Suprapubic skin (tissue), 4 donors: ENCODE data around the gene CC2D2A. TPM values are rescaled to one million over a fixed set of nuclear protein-coding genes. Genes with fewer than 3 reads are reported as not detected.

Experiments
- DNase-seq, 2 donors: peaks; one replicate each; pipeline ENCODE4 v3.0.0-alpha.2; 2019; ENCODE audit warnings: low spot score in 2 of 2
- H3K27ac ChIP-seq: fragments of 200-600 bp; sonication (generic); one replicate; pipeline ENCODE4 v1.5.1; 2019
- H3K27me3 ChIP-seq: fragments of 200-600 bp; sonication (generic); one replicate; pipeline ENCODE4 v1.5.1; 2019
- H3K36me3 ChIP-seq: fragments of 200-600 bp; sonication (generic); one replicate; pipeline ENCODE4 v1.5.1; 2019
- H3K4me1 ChIP-seq: fragments of 200-600 bp; sonication (generic); one replicate; pipeline ENCODE4 v1.5.1; 2019
- H3K4me3 ChIP-seq: fragments of 200-600 bp; sonication (generic); one replicate; pipeline ENCODE4 v1.5.1; 2019; ENCODE audit warnings: mild to moderate bottlenecking
- H3K9me3 ChIP-seq: fragments of 200-600 bp; sonication (generic); one replicate; pipeline ENCODE4 v1.5.1; 2019
- CTCF ChIP-seq, 2 donors: fragments of 200-600 bp in 1 of 2; fragments of 450-650 bp in 1 of 2; sonication (generic) in 1 of 2; IDR thresholded peaks; one replicate each; pipeline ENCODE4 v1.5.1; 2016 to 2019; ENCODE audit warnings: antibody characterized with exemption in 2 of 2, mild to moderate bottlenecking in 1 of 2, moderate library complexity in 1 of 2
- EP300 ChIP-seq: sonication (generic); formaldehyde crosslinking; IDR thresholded peaks from one replicate; pipeline ENCODE4 v1.6.1; 2017; ENCODE audit warnings: antibody characterized with exemption
- POLR2A ChIP-seq, 2 donors: fragments of 450-650 bp; IDR thresholded peaks; one replicate each; pipeline ENCODE4 v1.6.1; 2017; ENCODE audit warnings: antibody characterized with exemption in 2 of 2, mild to moderate bottlenecking in 2 of 2, moderate library complexity in 2 of 2
- POLR2AphosphoS5 ChIP-seq, 3 donors: sonication (generic); formaldehyde crosslinking; IDR thresholded peaks; one replicate each; pipeline ENCODE4 v1.6.1; 2017; ENCODE audit warnings: antibody characterized with exemption in 3 of 3
- WGBS: methylation state at CpG from one replicate; pipeline ENCODE4 v1.1.5; 2018; 5-methylcytosine and 5-hydroxymethylcytosine counted together
- total RNA-seq, 4 donors: library from RNA; depleted of rRNA; stranded (reverse); fragments of >200 nt; gene quantifications; one replicate each; pipeline ENCODE4 v1.1.0, GENCODE V29; 2016

The CC2D2A gene
- total RNA-seq, 4 donors from 2014 or later: 2.8 to 12.5 (median 7.9) TPM

DNA sequence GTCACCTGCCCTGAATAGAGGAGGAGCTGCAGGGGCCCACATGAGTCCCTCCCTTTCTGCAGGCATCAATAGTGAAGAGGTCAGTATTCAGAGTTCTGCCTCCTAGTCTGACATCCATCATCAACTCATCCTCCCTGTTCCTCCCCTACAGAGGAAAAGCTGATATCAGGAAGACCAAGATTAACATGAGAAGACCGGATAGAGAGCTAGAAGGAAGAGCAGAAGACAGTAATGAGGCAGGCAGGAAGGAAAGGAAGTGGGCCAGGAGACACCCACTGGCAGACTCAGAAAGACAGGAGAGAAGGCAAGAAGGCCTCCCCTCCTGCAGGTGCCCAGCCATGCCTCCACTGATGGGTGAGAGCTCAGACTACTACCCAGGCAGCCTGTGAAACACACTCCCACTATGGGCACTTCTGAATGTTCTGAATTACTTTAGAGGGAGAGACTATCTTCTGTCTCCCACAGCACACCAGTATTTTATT lies 74.6 kb downstream of the CC2D2A start:
- DNase-seq: no peak
- WGBS: 100% methylated on average over 1 of the region's 1 CpG
- no peaks in the 10 kb centered on the region for H3K9me3 ChIP-seq
- no peaks in the 10 kb centered on the region for H3K4me1 ChIP-seq
- H3K27me3 ChIP-seq: no peaks in the 10 kb centered on the region
- no peak for TF ChIP-seq POLR2AphosphoS5 (IDR thresholded peaks at IDR 0.05)
- no peak for TF ChIP-seq CTCF (IDR thresholded peaks at IDR 0.05)
- no peak for TF ChIP-seq EP300
- TF ChIP-seq POLR2A (IDR thresholded peaks at IDR 0.05): no peak
- no peak overlapping the region for H3K4me3 ChIP-seq
- H3K36me3 ChIP-seq: peaks cover 30% of the 10 kb centered on the region
- H3K27ac ChIP-seq: no peak overlapping the region

- WGBS: 95% methylated on average over 2 of the region's 2 CpGs
- H3K27ac ChIP-seq: no peak overlapping the region
- H3K27me3 ChIP-seq: no peaks in the 10 kb centered on the region
- DNase-seq: no peak
- no peak for TF ChIP-seq POLR2A (IDR thresholded peaks at IDR 0.05)
- no peak for TF ChIP-seq POLR2AphosphoS5 (IDR thresholded peaks at IDR 0.05)
- no peak for TF ChIP-seq EP300
- TF ChIP-seq CTCF (IDR thresholded peaks at IDR 0.05): no peak
- H3K4me1 ChIP-seq: no peaks in the 10 kb centered on the region
- H3K36me3 ChIP-seq: peaks cover 30% of the 10 kb centered on the region
- H3K4me3 ChIP-seq: no peak overlapping the region
- H3K9me3 ChIP-seq: no peaks in the 10 kb centered on the region
Measured at GRCh38 chr4:15545371-15545770, 75.7 kb downstream of the CC2D2A start.

DNA sequence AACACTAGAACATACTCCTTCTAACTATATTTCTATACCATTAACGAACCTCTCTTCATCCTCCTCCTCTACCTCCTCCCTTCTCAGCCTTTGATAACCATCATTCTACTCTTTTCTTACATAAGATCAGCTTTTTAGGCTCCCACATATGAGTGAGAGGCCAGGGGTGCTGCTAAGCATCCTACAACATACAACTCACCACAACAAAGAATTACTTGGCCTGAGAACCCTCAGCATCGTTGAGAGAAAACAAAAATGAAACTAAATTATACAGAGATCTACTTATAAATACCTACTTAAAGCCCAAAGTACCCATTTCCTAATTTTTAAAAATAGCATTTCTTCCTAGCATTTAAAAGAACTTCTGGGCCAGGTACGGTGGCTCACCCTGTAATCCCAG lies 77.7 kb downstream of the CC2D2A start:
- no peak overlapping the region for H3K4me3 ChIP-seq
- H3K27ac ChIP-seq: no peak overlapping the region
- no peak for DNase-seq
- no peaks in the 10 kb centered on the region for H3K27me3 ChIP-seq
- TF ChIP-seq EP300 (no peak), POLR2AphosphoS5 (IDR thresholded peaks at IDR 0.05) (no peak), CTCF (IDR thresholded peaks at IDR 0.05) (no peak), POLR2A (IDR thresholded peaks at IDR 0.05) (no peak)
- H3K36me3 ChIP-seq: peaks cover 13% of the 10 kb centered on the region
- WGBS: 75% methylated on average over 3 of the region's 3 CpGs
- H3K9me3 ChIP-seq: no peaks in the 10 kb centered on the region
- H3K4me1 ChIP-seq: no peaks in the 10 kb centered on the region

DNA sequence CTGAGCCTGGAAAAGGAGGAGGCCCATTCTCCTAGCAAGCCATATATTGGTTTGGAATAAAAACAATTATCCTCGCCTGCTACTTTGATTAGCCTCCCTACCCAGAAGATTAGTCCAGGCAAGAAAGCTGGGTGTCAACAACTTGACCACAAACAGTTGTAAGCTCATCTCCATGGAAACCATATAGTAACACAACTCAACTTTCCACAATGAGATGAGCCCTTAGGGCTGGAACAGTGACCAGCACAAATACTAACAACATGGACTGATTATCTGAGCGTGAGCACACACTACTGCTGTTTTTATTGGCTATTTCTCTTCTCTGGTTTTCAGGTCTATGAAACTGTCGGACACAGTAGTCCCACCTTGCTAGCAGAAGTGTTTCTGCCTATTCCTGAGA lies 80.8 kb downstream of the CC2D2A start:
- H3K27me3 ChIP-seq: no peaks in the 10 kb centered on the region
- no peak for DNase-seq
- H3K4me1 ChIP-seq: no peaks in the 10 kb centered on the region
- no peaks in the 10 kb centered on the region for H3K9me3 ChIP-seq
- no peak overlapping the region for H3K4me3 ChIP-seq
- 96% methylated on average over 3 of the region's 3 CpGs for WGBS
- TF ChIP-seq EP300 (no peak), POLR2AphosphoS5 (IDR thresholded peaks at IDR 0.05) (no peak), CTCF (IDR thresholded peaks at IDR 0.05) (no peak), POLR2A (IDR thresholded peaks at IDR 0.05) (no peak)
- H3K27ac ChIP-seq: no peak overlapping the region
- H3K36me3 ChIP-seq: peaks cover 9% of the 10 kb centered on the region

DNA sequence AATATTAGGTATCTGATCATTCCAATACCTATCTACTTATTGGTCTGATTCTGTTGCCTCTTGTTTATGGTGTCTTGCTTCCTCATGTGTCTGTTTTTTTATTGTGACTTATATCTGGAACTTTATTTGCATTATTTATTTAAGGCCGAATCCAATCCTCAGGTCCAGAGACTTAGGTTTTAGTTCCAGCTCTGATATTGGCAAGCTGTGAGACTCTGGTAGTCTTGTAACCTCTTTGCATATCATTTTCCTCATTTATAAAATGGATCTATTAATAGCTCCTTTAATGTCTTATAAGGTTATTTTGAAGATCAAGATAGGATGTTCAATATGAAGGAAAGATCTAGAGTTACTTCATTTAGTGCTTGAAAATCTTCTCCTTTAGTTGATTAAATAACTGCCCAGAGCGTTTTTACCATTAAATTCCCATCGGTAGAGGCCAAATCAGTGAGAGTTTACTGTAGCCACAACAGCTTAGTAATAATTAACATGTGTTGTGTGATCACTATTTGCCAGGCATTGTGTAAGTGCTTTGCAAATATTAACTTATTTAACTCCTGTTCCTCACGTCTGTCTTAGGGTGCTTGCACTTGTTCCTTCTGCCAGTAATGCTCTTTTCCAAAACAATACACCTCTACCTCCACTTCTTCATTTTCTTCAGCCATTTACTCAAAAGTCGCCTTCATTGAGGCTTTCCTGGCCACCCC lies 82.2 kb downstream of the CC2D2A start:
- no peak overlapping the region for H3K27ac ChIP-seq
- no peak for TF ChIP-seq POLR2A (IDR thresholded peaks at IDR 0.05)
- no peak for TF ChIP-seq CTCF (IDR thresholded peaks at IDR 0.05)
- no peak for TF ChIP-seq EP300
- no peak for TF ChIP-seq POLR2AphosphoS5 (IDR thresholded peaks at IDR 0.05)

More for the DNA sequence above, 82.2 kb downstream of the CC2D2A start:
- DNase-seq: no peak
- Histone ChIP-seq H3K36me3 (peaks cover 14% of the 10 kb centered on the region), H3K4me3 (no peak overlapping the region), H3K27me3 (no peaks in the 10 kb centered on the region), H3K9me3 (no peaks in the 10 kb centered on the region), H3K4me1 (no peaks in the 10 kb centered on the region)
- 71% methylated on average over 5 of the region's 5 CpGs for WGBS
